Suprapubic skin (tissue), 4 donors: ENCODE measurements around the gene CRTC2. TPM values are rescaled to one million over a fixed set of nuclear protein-coding genes. Genes with fewer than 3 reads are reported as not detected.
A peak's percentile ranks its signal among the peaks of the same experiment; 100 is the strongest.

ENCODE experiments used
- DNase-seq, 2 donors: peaks; one replicate each; pipeline ENCODE4 v3.0.0-alpha.2; 2019; ENCODE audit warnings: low spot score in 2 of 2
- H3K27ac ChIP-seq: fragments of 200-600 bp; sonication (generic); one replicate; pipeline ENCODE4 v1.5.1; 2019
- H3K27me3 ChIP-seq: fragments of 200-600 bp; sonication (generic); one replicate; pipeline ENCODE4 v1.5.1; 2019
- H3K36me3 ChIP-seq: fragments of 200-600 bp; sonication (generic); one replicate; pipeline ENCODE4 v1.5.1; 2019
- H3K4me1 ChIP-seq: fragments of 200-600 bp; sonication (generic); one replicate; pipeline ENCODE4 v1.5.1; 2019
- H3K4me3 ChIP-seq: fragments of 200-600 bp; sonication (generic); one replicate; pipeline ENCODE4 v1.5.1; 2019; ENCODE audit warnings: mild to moderate bottlenecking
- H3K9me3 ChIP-seq: fragments of 200-600 bp; sonication (generic); one replicate; pipeline ENCODE4 v1.5.1; 2019
- EP300 ChIP-seq: sonication (generic); formaldehyde crosslinking; IDR thresholded peaks from one replicate; pipeline ENCODE4 v1.6.1; 2017; ENCODE audit warnings: antibody characterized with exemption
- POLR2A ChIP-seq, 2 donors: fragments of 450-650 bp; IDR thresholded peaks; one replicate each; pipeline ENCODE4 v1.6.1; 2017; ENCODE audit warnings: antibody characterized with exemption in 2 of 2, mild to moderate bottlenecking in 2 of 2, moderate library complexity in 2 of 2
- POLR2AphosphoS5 ChIP-seq, 3 donors: sonication (generic); formaldehyde crosslinking; IDR thresholded peaks; one replicate each; pipeline ENCODE4 v1.6.1; 2017; ENCODE audit warnings: antibody characterized with exemption in 3 of 3
- WGBS: methylation state at CpG from one replicate; pipeline ENCODE4 v1.1.5; 2018; 5-methylcytosine and 5-hydroxymethylcytosine counted together
- total RNA-seq, 4 donors: library from RNA; depleted of rRNA; stranded (reverse); fragments of >200 nt; gene quantifications; one replicate each; pipeline ENCODE4 v1.1.0, GENCODE V29; 2016
- TF ChIP-seq, protein P1 (sequence below), 2 donors: fragments of 200-600 bp in 1 of 2; fragments of 450-650 bp in 1 of 2; sonication (generic) in 1 of 2; IDR thresholded peaks; one replicate each; pipeline ENCODE4 v1.5.1; 2016 to 2019; ENCODE audit warnings: antibody characterized with exemption in 2 of 2, mild to moderate bottlenecking in 1 of 2, moderate library complexity in 1 of 2

The CRTC2 gene
- total RNA-seq, 4 donors from 2014 or later: 19.3 to 36.2 (median 24.5) TPM

DNA sequence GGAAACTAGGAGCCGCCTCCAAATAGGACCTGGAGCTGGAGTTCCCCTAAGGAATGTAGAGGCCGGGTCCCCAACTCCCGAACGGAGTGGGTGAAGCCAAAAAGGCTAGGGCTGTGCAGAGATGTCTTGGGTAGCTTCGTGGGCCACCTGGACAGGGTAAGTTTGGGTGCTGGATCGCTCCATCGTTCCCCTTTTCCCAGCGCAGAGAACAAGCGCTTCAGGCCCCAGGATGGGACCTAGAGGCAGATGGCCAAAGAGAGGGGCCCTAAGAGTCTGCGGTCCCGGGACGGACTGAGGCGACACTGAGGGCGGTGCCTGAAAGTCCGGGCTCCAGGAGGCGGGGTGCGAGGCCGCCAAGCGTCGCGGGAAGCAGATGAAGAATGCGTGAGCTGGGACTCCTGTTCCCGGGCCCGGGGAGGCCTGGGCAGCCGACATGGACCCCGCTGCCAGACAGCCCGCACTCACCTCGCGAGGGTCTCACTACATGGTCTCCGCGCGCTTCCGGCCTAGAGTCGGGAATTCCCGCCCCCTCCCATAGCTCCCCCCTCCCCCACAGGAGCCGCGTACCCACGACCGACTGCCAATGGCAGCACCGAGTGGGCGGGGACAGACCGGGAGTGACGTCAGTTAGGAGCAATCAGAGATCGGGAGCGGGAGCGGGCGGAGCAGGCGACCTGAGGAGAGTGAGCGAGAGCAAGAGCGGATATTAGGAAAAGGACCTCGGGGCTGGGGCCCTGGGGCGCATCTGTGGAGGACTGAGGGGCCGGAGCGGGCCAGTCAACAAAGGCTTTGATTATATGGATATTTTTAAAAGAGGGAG is 4.8 kb upstream of the CRTC2 start, which contains the start of gene SLC39A1:
Gene SLC39A1, minus strand, starts transcription at position 508 of the 820 bp plus-strand sequence. CDS start 822 bp downstream, outside the sequence.
- TF ChIP-seq, protein P1, sequence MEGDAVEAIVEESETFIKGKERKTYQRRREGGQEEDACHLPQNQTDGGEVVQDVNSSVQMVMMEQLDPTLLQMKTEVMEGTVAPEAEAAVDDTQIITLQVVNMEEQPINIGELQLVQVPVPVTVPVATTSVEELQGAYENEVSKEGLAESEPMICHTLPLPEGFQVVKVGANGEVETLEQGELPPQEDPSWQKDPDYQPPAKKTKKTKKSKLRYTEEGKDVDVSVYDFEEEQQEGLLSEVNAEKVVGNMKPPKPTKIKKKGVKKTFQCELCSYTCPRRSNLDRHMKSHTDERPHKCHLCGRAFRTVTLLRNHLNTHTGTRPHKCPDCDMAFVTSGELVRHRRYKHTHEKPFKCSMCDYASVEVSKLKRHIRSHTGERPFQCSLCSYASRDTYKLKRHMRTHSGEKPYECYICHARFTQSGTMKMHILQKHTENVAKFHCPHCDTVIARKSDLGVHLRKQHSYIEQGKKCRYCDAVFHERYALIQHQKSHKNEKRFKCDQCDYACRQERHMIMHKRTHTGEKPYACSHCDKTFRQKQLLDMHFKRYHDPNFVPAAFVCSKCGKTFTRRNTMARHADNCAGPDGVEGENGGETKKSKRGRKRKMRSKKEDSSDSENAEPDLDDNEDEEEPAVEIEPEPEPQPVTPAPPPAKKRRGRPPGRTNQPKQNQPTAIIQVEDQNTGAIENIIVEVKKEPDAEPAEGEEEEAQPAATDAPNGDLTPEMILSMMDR (IDR thresholded peaks at IDR 0.05): no peak
- no peak for TF ChIP-seq EP300
- peak in 1 of 3 donors; percentile 54 for TF ChIP-seq POLR2AphosphoS5 (IDR thresholded peaks at IDR 0.05)
- TF ChIP-seq POLR2A (IDR thresholded peaks at IDR 0.05): peak in 1 of 2 donors; percentile 54

DNA sequence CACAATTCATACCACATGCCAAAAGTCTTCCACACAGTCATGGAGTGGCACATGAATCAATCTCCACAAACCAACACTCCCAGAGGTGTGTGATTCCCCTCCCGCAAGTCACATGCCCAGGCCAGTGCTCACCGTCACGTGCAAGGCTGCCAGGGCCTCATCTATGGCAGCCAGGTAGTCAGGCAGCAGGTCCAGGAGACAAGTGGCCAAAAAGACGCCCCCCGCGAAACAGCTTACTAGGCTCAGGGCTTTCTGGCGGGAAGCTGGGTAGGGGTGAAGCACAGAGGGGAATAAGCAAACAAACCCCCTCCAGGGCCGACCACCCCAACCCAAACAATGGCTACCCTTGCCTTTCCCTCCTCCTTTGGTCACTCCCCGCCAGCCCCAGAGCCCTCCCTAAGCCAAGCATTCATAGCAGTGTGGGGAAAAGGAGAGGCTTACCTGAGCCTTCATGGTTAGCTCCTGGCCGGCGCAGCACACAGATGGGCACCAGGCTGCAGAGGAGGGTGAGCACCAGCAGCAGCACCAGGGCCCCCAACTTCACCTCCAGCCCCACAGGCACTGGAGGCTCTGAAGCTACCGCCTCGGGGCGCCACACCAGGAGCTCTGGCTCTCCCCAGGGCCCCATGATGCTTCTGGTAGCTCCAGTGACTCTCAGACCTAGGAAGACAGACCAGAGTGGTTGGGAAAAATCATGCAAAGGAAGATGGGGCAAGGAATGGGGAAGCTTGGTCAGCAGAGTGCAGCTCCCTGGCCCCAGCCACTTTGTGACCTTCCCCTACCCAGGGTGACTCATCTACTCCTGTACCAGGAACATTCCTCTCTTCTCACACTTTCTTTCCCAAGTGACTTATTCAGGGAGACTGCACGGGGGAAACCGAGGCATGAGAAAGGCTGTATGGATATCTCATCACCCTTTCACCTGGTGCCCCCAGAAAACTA is 3.9 kb upstream of the CRTC2 start:
- Histone ChIP-seq H3K4me1 (peaks cover 72% of the 10 kb centered on the region), H3K9me3 (no peaks in the 10 kb centered on the region), H3K27ac (peak overlapping the region; percentile 95), H3K36me3 (peaks cover 16% of the 10 kb centered on the region), H3K4me3 (peak overlapping the region; percentile 70), H3K27me3 (no peaks in the 10 kb centered on the region)
- 16% methylated on average over 8 of the region's 16 CpGs for WGBS
- DNase-seq: no peak
- TF ChIP-seq POLR2A (IDR thresholded peaks at IDR 0.05) (no peak), POLR2AphosphoS5 (IDR thresholded peaks at IDR 0.05) (no peak), EP300 (no peak)
- TF ChIP-seq, protein P1 (IDR thresholded peaks at IDR 0.05): no peak

More for the DNA sequence above, 4.8 kb upstream of the CRTC2 start, which contains the start of gene SLC39A1:
- Histone ChIP-seq H3K27ac (peak within 1 kb of the TSS; percentile 95), H3K4me1 (peaks cover 73% of the 10 kb centered on the region), H3K4me3 (peak within 1 kb of the TSS; percentile 70), H3K36me3 (peaks cover 16% of the 10 kb centered on the region), H3K27me3 (no peaks in the 10 kb centered on the region), H3K9me3 (no peaks in the 10 kb centered on the region)
- WGBS: under 1% methylated on average over 46 of the region's 54 CpGs
- DNase-seq: peak; percentile 99

DNA sequence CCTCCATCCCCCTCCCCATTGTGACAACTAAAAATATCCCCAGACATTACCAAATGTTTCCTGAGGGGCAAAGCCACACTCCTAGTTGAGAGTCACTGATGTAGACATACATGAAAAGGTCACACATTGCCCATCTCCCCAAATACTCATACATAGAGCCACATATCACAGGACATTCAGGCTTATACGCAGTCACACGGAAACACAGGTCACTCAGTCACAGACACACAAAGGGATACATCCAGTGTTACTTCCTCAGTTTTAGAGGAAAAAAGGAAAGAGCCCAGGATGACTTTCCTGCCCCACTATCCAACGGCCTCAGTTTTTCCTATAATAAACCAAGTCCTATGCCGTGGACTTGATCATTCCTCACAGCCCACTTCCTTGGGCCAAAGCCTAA is 3.0 kb upstream of the CRTC2 start:
- WGBS: 68% methylated on average over 4 of the region's 4 CpGs
- TF ChIP-seq EP300: no peak
- no peak for TF ChIP-seq POLR2AphosphoS5 (IDR thresholded peaks at IDR 0.05)
- no peak for TF ChIP-seq POLR2A (IDR thresholded peaks at IDR 0.05)
- TF ChIP-seq, protein P1 (IDR thresholded peaks at IDR 0.05): no peak

DNA sequence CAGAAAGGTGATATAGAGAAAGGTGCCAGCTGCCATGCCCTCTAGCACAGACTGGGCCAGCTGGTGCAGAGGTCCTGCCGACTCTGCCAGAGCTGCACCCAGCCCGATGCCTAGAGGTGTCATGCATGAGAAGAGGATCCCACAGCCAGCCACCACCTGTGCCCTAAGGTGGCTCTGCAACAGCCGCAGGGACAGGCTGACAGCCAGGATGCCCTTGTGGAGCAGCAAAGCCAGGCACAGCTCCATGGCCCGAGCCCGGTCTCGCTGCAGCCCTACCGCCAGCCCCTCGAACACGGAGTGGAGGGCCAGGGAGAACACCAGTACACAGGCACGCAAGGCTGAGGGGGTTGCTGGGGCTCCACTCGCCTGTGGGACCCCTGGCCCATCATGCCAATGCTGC is 1.8 kb upstream of the CRTC2 start:
- 75% methylated on average over 8 of the region's 11 CpGs for WGBS
- no peak overlapping the region for H3K4me3 ChIP-seq
- peaks cover 16% of the 10 kb centered on the region for H3K36me3 ChIP-seq
- peak overlapping the region; percentile 92 for H3K27ac ChIP-seq
- TF ChIP-seq POLR2A (IDR thresholded peaks at IDR 0.05) (no peak), POLR2AphosphoS5 (IDR thresholded peaks at IDR 0.05) (no peak), EP300 (no peak)
- TF ChIP-seq, protein P1 (IDR thresholded peaks at IDR 0.05): no peak
- no peak for DNase-seq
- H3K9me3 ChIP-seq: no peaks in the 10 kb centered on the region
- H3K27me3 ChIP-seq: no peaks in the 10 kb centered on the region
- H3K4me1 ChIP-seq: peaks cover 77% of the 10 kb centered on the region

More for the DNA sequence above, 3.0 kb upstream of the CRTC2 start:
- no peaks in the 10 kb centered on the region for H3K9me3 ChIP-seq
- H3K27ac ChIP-seq: peak overlapping the region; percentile 95
- peak overlapping the region; percentile 70 for H3K4me3 ChIP-seq
- no peaks in the 10 kb centered on the region for H3K27me3 ChIP-seq
- peaks cover 77% of the 10 kb centered on the region for H3K4me1 ChIP-seq
- DNase-seq: no peak
- peaks cover 16% of the 10 kb centered on the region for H3K36me3 ChIP-seq
